Endothelial cell of umbilical vein (primary cell): ENCODE data around the gene DDX49.

Experiments used
- EZH2 ChIP-seq: IDR thresholded peaks from 2 replicates; pipeline ENCODE4 v1.6.1; 2012; ENCODE audit warnings: borderline replicate concordance, low read depth, mild to moderate bottlenecking, moderate library complexity, low read length, inconsistent platforms; ENCODE audit not compliant: severe bottlenecking
- JUN ChIP-seq: IDR thresholded peaks from 2 replicates; pipeline ENCODE4 v1.6.1; 2011; ENCODE audit warnings: borderline replicate concordance, low read depth; ENCODE audit not compliant: insufficient read length, insufficient read depth
- POLR2A ChIP-seq: IDR thresholded peaks from 2 replicates; pipeline ENCODE4 v1.6.1; 2012; ENCODE audit warnings: low read depth, mild to moderate bottlenecking, control low read depth, low read length
- POLR2AphosphoS5 ChIP-seq: IDR thresholded peaks from 2 replicates; pipeline ENCODE4 v1.6.1; 2012; ENCODE audit warnings: low read depth, mild to moderate bottlenecking, control low read depth, low read length, moderate library complexity; ENCODE audit not compliant: insufficient read depth
- TF ChIP-seq, protein P1 (sequence below), 2 donors: IDR thresholded peaks; 1 replicate in 1 of 2; 2 replicates in 1 of 2; pipeline ENCODE4 v1.5.1; 2011; ENCODE audit warnings: low read length in 2 of 2, mild to moderate bottlenecking in 2 of 2, moderate library complexity in 2 of 2, control low read depth in 1 of 2, inconsistent platforms in 1 of 2, low read depth in 1 of 2; ENCODE audit not compliant: insufficient read depth in 1 of 2; ENCODE audit errors: extremely low read depth in 1 of 2

DNA sequence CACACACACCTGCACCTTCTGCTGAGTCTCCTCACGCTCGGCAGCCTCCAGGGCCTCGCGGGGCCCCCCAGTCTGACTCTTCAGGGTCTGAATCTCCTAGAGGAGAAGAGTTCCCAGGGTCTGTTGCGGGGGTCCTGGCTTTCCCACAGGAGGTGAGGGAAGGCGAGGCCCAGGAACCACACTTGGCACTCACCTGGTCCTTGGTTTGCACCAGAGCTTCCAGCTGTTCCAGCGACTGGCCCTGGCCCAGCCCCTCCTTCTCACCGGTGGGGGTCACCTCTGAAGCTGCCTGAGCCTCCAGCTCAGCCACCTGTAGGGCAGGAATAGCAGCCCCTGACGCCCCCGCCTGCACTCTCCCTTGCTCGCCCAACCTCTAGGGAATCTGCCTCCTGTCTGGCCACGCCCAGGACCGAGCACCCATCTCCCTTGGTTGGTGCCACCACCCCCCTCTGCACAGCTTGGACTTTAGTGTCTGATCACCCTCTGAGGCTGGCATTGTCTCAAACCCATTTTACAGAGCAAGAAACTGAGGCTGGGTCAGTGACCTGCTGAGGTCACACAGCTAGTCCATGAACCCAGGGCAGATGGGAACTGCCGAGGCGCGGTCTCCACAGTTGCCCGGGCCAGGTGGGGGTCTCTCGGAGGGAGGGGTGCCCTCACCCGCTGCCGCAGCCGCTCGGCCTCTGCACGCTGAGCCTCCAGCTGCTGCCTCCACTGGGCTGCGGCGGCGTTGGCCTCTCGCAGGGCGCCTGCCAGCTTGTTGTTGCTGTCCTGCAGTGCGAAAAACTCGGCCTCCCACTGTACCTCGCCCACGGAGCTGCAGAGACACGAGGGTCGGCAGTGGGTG lies 12.0 kb downstream of the DDX49 start:
- TF ChIP-seq, protein P1, sequence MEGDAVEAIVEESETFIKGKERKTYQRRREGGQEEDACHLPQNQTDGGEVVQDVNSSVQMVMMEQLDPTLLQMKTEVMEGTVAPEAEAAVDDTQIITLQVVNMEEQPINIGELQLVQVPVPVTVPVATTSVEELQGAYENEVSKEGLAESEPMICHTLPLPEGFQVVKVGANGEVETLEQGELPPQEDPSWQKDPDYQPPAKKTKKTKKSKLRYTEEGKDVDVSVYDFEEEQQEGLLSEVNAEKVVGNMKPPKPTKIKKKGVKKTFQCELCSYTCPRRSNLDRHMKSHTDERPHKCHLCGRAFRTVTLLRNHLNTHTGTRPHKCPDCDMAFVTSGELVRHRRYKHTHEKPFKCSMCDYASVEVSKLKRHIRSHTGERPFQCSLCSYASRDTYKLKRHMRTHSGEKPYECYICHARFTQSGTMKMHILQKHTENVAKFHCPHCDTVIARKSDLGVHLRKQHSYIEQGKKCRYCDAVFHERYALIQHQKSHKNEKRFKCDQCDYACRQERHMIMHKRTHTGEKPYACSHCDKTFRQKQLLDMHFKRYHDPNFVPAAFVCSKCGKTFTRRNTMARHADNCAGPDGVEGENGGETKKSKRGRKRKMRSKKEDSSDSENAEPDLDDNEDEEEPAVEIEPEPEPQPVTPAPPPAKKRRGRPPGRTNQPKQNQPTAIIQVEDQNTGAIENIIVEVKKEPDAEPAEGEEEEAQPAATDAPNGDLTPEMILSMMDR (IDR thresholded peaks at IDR 0.05; ENCODE audit: extremely low read depth in 1 of 2, insufficient read depth in 1 of 2, low read depth in 1 of 2, low read length in 2 of 2): no peak
- TF ChIP-seq EZH2 (no peak), POLR2AphosphoS5 (peak; percentile 9), POLR2A (no peak), JUN (no peak)
